ENCODE measurements around the gene RAC3. TPM values are rescaled to one million over a fixed set of nuclear protein-coding genes. Genes with fewer than 3 reads are reported as not detected.

Gene RAC3
- total RNA-seq, 1 donor from 2014 or later: 46.0 TPM

GRCh38 chr17:82024859-82025258 lies 6.6 kb upstream of the RAC3 start:
- H3K9me3 Mint-ChIP-seq (ENCODE audit: unreplicated experiment): no peaks in the 10 kb centered on the region
- DNase-seq: no peak
- no peak for TF ChIP-seq CTCF (IDR thresholded peaks at IDR 0.05; ENCODE audit: partially characterized antibody, unreplicated experiment)
- no peaks in the 10 kb centered on the region for H3K36me3 Mint-ChIP-seq (ENCODE audit: unreplicated experiment)
- peaks cover 10% of the 10 kb centered on the region for H3K4me1 Mint-ChIP-seq (ENCODE audit: low read depth, unreplicated experiment)
- H3K27ac Mint-ChIP-seq (ENCODE audit: unreplicated experiment): no peak overlapping the region
- no peak overlapping the region for H3K4me3 Mint-ChIP-seq (ENCODE audit: unreplicated experiment)
- H3K27me3 Mint-ChIP-seq (ENCODE audit: unreplicated experiment): peaks cover 9% of the 10 kb centered on the region

GRCh38 chr17:82025401-82026107 lies 5.9 kb upstream of the RAC3 start:
- Mint-ChIP-seq H3K4me3 (ENCODE audit: unreplicated experiment) (no peak overlapping the region), H3K4me1 (ENCODE audit: low read depth, unreplicated experiment) (peaks cover 10% of the 10 kb centered on the region), H3K27ac (ENCODE audit: unreplicated experiment) (no peak overlapping the region), H3K36me3 (ENCODE audit: unreplicated experiment) (no peaks in the 10 kb centered on the region), H3K27me3 (ENCODE audit: unreplicated experiment) (peaks cover 8% of the 10 kb centered on the region), H3K9me3 (ENCODE audit: unreplicated experiment) (no peaks in the 10 kb centered on the region)
- TF ChIP-seq CTCF (IDR thresholded peaks at IDR 0.05; ENCODE audit: partially characterized antibody, unreplicated experiment): no peak
- no peak for DNase-seq

GRCh38 chr17:82028246-82028645 lies 3.2 kb upstream of the RAC3 start:
- Mint-ChIP-seq H3K4me3 (ENCODE audit: unreplicated experiment) (no peak overlapping the region), H3K36me3 (ENCODE audit: unreplicated experiment) (no peaks in the 10 kb centered on the region), H3K4me1 (ENCODE audit: low read depth, unreplicated experiment) (peaks cover 3% of the 10 kb centered on the region), H3K27ac (ENCODE audit: unreplicated experiment) (no peak overlapping the region), H3K27me3 (ENCODE audit: unreplicated experiment) (peaks cover 4% of the 10 kb centered on the region), H3K9me3 (ENCODE audit: unreplicated experiment) (no peaks in the 10 kb centered on the region)
- no peak for TF ChIP-seq CTCF (IDR thresholded peaks at IDR 0.05; ENCODE audit: partially characterized antibody, unreplicated experiment)
- DNase-seq: no peak

GRCh38 chr17:82028966-82029365 lies 2.5 kb upstream of the RAC3 start:
- Mint-ChIP-seq H3K9me3 (ENCODE audit: unreplicated experiment) (no peaks in the 10 kb centered on the region), H3K27ac (ENCODE audit: unreplicated experiment) (no peak overlapping the region), H3K36me3 (ENCODE audit: unreplicated experiment) (no peaks in the 10 kb centered on the region), H3K4me3 (ENCODE audit: unreplicated experiment) (no peak overlapping the region), H3K4me1 (ENCODE audit: low read depth, unreplicated experiment) (peaks cover 3% of the 10 kb centered on the region), H3K27me3 (ENCODE audit: unreplicated experiment) (peaks cover 4% of the 10 kb centered on the region)
- no peak for DNase-seq
- TF ChIP-seq CTCF (IDR thresholded peaks at IDR 0.05; ENCODE audit: partially characterized antibody, unreplicated experiment): no peak

GRCh38 chr17:82029391-82029790 lies 2.1 kb upstream of the RAC3 start:
- Mint-ChIP-seq H3K4me3 (ENCODE audit: unreplicated experiment) (peak overlapping the region; percentile 67), H3K27ac (ENCODE audit: unreplicated experiment) (no peak overlapping the region), H3K36me3 (ENCODE audit: unreplicated experiment) (no peaks in the 10 kb centered on the region)

More at GRCh38 chr17:82029391-82029790, 2.1 kb upstream of the RAC3 start:
- no peaks in the 10 kb centered on the region for H3K9me3 Mint-ChIP-seq (ENCODE audit: unreplicated experiment)
- DNase-seq: no peak
- H3K4me1 Mint-ChIP-seq (ENCODE audit: low read depth, unreplicated experiment): peaks cover 3% of the 10 kb centered on the region
- TF ChIP-seq CTCF (IDR thresholded peaks at IDR 0.05; ENCODE audit: partially characterized antibody, unreplicated experiment): no peak
- peaks cover 4% of the 10 kb centered on the region for H3K27me3 Mint-ChIP-seq (ENCODE audit: unreplicated experiment)

Measured in glutamatergic neuron (in vitro differentiated cells).